ENCODE results near the gene KHDRBS2.
A peak's percentile ranks its signal among the peaks of the same experiment; 100 is the strongest.

The KHDRBS2 gene

GRCh38 chr6:62174548-62174947 lies 111.5 kb downstream of the KHDRBS2 start:
- no peak for DNase-seq

- no peak for DNase-seq
These were observed 118.3 kb downstream of the KHDRBS2 start for GRCh38 chr6:62167736-62168135.

DNA sequence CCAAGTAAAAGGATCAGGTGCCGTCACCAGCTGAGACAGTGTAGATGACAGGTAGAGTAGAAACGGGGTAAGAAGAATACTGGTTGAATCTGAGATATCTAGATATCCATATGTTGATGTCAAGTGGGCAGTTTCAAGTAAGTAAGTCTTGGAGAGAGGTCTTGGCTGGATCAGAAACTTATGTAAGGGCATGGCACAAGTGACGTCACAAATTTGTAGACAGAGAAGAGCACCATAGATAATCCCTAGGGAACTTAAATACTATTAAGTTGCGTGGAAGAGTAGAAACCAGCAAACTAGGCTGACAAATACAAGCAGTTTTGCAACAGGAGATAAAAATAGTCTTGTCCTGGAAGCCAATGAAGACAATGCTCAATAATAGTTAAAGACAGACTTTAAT lies 123.2 kb downstream of the KHDRBS2 start:
- no peak for DNase-seq

- no peak for DNase-seq
These were observed 133.2 kb downstream of the KHDRBS2 start for GRCh38 chr6:62152796-62153195.

DNA sequence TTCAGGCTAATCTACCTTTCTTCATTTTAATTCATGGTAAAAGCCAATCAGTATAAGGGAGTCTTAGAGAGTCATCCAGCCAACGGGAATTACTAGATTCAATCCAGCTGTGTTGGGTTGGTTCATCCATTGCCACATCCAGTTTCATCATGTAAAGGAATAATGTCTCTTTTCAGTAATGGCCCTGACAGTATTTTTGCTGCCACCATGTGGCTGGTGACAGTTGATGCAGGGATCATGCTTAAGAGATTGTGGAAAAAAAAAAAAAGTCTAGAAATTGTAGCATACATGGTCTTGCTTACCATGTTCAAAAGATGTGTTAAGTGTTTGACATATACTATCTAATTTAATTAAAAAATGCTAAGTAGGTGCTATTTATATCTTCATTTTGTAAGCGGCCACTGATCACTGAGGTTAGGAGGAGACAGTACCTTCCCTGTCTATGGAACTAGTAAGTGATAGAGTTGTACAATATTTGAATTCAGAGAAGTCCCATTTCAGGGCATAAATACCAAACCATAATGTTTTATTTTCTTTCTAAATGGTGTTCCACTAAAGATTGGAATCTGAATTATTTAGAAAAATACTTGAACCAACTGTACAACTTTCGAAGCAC lies 135.9 kb downstream of the KHDRBS2 start:
- DNase-seq = peak; percentile 30

DNA sequence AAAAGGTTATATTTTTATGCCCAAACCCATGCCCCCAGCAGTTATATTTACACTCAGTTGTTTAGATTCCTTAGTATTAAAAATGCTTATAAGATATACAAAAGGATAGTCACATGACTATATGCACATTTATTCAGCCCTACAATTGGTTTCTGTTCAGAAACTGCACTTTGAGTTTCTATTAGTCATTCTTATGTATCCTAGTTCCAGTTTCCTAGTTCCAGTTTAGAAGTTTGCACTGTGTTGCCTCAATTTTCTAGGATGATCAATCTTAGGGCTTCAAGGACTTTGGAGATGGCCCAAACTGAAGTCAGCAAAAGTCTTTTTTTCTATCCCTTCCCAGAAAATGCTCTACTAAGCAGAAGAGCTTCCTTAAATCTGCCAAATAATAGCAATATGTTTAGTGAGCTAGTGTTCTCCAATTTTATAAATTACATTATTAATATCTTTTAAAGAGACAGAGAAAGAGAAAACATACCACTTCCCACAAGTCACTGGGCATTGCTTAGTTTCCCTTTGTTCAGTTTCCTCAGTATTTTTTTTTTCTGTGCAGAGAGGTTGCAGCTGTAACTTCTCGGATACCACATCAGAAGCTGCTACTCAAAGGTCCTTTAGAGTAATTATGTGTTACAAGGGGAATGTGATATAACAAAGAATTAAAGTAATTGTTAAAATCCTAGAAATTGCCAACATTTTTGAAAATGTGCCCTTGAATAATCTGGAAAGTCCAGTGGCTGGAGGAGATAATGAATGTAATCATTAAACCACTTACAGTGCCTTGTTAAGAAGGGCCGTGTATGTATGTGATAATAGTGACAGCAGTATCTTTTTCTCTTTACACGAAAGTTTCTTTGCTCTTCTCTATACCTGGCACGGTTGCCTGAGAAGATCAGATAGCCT lies 138.8 kb downstream of the KHDRBS2 start:
- DNase-seq = no peak

DNA sequence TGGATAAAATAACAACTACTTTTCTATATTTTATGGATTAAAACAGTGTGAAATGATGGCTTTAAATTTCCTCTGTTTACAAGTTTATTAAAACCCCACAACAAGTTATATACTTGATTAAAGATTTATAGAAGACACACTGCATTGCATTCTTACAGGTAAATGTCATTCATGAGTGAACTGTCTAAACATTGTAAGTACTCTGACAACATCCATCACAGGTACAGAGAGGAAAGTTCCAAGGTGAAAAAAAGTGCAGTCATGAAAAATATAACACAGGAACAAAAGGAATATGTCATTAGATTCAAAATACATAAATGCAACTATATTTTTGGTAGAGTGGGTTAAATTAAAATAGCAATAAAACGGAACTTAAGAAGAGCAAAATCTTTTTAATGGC lies 156.9 kb downstream of the KHDRBS2 start:
- DNase-seq = no peak

DNA sequence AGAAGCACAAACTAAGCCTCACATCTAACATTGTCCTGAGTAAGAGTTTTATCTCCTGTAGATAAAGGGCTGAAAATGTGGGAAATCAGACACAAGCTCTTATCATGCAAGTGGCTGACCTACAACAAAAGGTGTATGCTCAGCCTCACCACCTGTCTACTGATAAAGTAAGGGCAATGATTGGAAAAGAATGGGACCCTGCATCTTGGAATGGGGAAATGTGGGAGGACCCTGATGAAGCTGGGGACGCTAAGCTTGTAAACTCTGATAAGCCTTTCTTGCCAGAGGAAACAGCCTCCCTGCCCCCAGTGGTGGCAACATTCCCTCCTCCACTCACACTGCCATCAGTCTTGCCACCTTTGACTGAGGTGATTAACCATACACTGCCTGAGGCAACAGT lies 166.6 kb downstream of the KHDRBS2 start:
- no peak for DNase-seq

- DNase-seq = no peak
These were observed 182.7 kb downstream of the KHDRBS2 start for GRCh38 chr6:62103186-62103859.

DNA sequence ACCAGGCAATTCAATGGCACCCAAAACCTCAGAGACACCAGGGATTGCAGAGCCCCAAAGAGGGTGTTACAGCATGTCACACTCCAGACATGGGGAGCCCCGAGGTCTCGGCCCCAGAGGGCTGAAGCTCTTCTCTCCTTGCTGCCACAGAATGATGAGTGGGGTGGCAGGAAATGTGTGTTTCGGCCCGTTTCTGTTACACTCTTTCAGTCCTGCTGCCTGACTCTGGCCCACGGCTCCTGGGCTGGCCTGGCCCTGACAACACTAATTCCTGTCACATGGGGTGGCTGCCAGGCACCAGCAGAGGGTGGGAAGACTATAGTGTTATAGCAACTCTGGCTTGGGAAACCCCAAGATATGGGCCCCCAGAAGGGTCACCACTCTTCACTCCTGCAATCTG lies 183.6 kb downstream of the KHDRBS2 start:
- no peak for DNase-seq

DNA sequence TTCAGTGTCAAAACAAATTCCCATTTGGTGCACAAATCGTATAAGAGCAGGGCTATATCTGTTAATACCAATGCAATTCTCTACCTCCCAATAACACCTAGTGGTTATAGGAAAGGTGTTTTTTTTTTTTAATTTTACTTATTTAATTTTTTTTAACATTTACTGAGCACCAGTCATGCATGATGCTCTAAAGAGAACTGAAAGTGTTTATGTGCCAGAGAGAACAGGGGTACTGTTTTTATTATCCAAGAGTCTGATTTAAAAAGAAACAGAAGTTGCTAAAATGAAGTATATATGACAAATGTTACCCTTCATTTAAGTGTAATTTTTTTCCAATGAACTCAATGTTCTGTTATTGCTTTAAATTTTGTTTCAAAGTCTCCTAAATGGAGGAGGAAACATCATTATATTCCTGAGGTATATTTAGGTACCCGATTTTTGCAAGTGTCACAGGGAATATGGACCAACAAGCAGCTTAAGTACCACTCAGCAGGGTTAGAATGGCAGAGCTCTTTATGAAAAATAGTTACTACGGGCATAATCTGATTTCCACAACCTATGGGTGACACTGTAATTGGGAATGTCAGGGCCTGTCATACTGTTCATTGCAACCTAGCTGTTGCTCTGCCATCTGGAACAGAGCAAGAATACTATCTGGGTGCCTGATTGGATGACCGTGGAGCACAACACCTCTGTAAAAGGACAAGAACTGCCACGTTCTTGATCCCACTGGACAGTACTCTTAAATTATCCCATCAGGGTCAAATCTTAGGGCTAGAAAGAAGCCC lies 195.4 kb downstream of the KHDRBS2 start:
- no peak for DNase-seq

GRCh38 chr6:62089781-62090180 lies 196.2 kb downstream of the KHDRBS2 start:
- no peak for DNase-seq

- no peak for DNase-seq
These were observed 200.0 kb downstream of the KHDRBS2 start for GRCh38 chr6:62086047-62086446.

DNA sequence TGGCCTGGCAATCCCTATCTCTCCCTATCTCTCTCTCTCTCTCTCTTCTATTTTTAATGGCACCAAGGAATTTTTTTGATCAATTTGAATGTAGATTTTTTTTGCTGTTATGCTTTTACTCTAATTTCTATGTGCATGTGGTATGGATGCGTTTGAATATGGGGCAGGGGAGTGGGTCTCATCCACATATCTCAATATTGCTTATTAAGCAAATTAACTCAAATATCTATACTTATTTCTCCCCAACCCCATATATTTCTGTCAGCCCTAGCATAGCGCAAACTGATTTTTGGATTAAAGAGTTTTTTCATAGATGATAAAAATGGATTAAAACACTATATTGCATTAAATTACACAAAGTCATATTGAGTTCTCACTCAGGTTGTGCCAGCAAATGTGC lies 210.2 kb downstream of the KHDRBS2 start:
- no peak for DNase-seq

DNA sequence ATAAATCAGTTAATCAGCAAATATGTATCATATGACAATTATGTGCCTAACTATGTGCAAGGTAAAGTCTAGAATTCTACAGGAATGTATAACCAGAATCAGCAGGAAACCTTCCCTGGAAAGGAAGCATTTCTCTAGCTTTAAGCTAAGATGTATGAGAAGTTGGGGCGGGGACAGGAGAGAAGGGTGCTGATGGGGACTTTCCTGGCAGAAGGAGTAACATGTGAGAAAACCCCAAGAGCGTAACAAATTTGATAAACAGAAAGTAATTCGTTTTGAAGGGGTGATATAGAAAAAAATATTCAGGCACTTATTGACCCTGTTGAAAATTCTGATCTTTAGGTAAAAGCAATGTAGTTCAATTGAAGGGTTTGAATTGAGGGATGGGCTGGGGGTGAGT lies 226.1 kb downstream of the KHDRBS2 start:
- no peak for DNase-seq

GRCh38 chr6:62057300-62057699 lies 228.7 kb downstream of the KHDRBS2 start:
- DNase-seq = no peak

- DNase-seq = no peak
These were observed 240.5 kb downstream of the KHDRBS2 start for GRCh38 chr6:62045502-62045901.

GRCh38 chr6:62043084-62043483 lies 242.9 kb downstream of the KHDRBS2 start:
- no peak for DNase-seq

DNA sequence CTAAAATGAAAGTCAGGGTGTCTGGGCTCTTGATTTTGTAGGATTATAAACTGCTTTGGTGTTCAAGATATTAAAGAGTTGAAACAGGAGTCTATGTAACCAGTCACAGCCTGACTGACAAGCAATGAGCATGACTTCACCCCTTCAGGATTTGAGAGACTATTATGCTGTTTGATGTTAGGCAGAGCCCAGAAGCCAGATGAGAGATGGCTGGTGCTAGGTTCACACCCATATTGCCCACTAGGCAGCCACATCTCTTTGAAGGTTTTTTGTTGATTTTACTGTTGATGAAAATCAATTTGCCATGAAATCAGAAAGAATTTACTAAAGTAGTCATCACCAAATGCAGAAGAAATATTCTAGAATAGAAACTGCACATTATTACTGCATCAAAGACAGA lies 243.6 kb downstream of the KHDRBS2 start:
- no peak for DNase-seq

- no peak for DNase-seq
These were observed 246.4 kb downstream of the KHDRBS2 start for GRCh38 chr6:62039605-62040004.

DNA sequence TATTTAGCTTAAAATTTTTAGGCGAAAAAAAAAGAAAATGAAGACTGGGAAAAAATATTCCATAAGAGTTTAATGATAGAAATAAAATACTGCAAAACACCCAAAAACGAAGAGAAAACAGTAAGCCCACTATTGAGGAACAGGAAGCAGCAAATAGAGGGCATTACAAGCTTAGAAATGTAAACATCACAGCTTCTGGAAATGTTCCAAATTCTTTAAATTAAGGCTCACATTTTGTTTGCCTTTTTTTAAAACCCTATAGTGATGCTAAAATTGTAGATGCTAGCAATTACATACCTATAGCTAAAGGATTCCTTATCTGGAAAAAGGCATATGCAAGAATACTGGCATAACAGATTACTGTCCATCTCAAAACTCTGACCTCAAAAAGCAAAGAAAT lies 248.6 kb downstream of the KHDRBS2 start:
- DNase-seq = no peak

GRCh38 chr6:62035952-62036351 lies 250.1 kb downstream of the KHDRBS2 start:
- no peak for DNase-seq

DNA sequence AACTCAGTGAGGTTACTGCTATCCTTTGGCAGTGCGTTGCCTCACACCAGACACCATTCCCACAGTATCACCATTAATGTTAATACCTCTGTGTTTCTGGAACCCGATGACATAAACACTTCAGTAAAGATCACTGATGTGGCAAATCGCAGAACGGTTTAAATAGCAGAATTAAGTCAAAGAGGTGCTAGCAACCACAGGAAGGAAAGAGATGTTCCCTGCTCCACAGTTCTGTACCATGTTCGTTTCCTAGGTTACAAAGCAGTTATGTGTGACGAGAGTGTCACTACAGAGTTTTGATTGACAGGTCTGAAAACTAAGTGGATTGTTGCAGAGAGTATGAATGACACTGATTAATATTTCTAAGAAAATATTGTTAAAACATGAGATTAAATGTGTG lies 272.3 kb downstream of the KHDRBS2 start:
- no peak for DNase-seq

Measured in NCI-H1105 treated with DMSO at 0.1 percent for 48 hours (cell line).